Keratinocyte (primary cell): ENCODE measurements around the gene SASH1.

Source experiments
- CTCF ChIP-seq, 3 experiments: IDR thresholded peaks in 1 of 3; conservative IDR thresholded peaks in 1 of 3; optimal IDR thresholded peaks in 1 of 3; 2 replicates in 2 of 3; 3 replicates in 1 of 3; pipeline versions ENCODE3 to v1.5.1; 2011; ENCODE audit warnings: low read length in 3 of 3, mild to moderate bottlenecking in 3 of 3, moderate library complexity in 2 of 3, control low read depth in 1 of 3, inconsistent platforms in 1 of 3; ENCODE audit not compliant: insufficient read depth in 2 of 3; ENCODE audit errors: extremely low read depth in 1 of 3
- EZH2 ChIP-seq: IDR thresholded peaks from one replicate; pipeline ENCODE4 v1.6.1; 2012; ENCODE audit warnings: inconsistent platforms, mild to moderate bottlenecking, low read length, moderate library complexity

GRCh38 chr6:148414092-148414489, 71.5 kb downstream of the SASH1 start:
- TF ChIP-seq CTCF (optimal IDR thresholded peaks at IDR 0.05 in 1 of 3, IDR thresholded peaks at IDR 0.05 in 1 of 3, conservative IDR thresholded peaks at IDR 0.05 in 1 of 3; ENCODE audit: extremely low read depth in 1 of 3, insufficient read depth in 2 of 3, low read length in 3 of 3) (no peak), EZH2 (no peak)
